Left lobe of liver (tissue), 2 donors: ENCODE results near the gene MYO9B. TPM values are rescaled to one million over a fixed set of nuclear protein-coding genes. Genes with fewer than 3 reads are reported as not detected.

Source experiments
- ATAC-seq: fragments of 200-7000 bp; cut with Tn5 transposase; one replicate; pipeline ENCODE4 v1.9.1; 2020; ENCODE audit warnings: mild to moderate bottlenecking, moderate library complexity
- DNase-seq: peaks from one replicate; pipeline ENCODE4 v3.0.0-alpha.2; 2020; ENCODE audit warnings: low spot score
- total RNA-seq: library from RNA; stranded (reverse); gene quantifications from one replicate; pipeline ENCODE4 v1.2.1, GENCODE V29; 2021
- donor health status: DM: no; HTN: no; CAD: no; lungs with moderate emphysema.
- donor health status: DM: no; HTN: yes; CAD: no.

MYO9B gene
- total RNA-seq, 1 donor from 2014 or later, result 28.9 TPM

- no peak for DNase-seq
- peak; percentile 4 for ATAC-seq
These were observed 160.6 kb downstream of the MYO9B start for GRCh38 chr19:17235971-17236777.

GRCh38 chr19:17236811-17237543, 161.4 kb downstream of the MYO9B start:
- DNase-seq, result no peak
- no peak for ATAC-seq

- DNase-seq (no peak), ATAC-seq (no peak)
These were observed 162.4 kb downstream of the MYO9B start for GRCh38 chr19:17237747-17238706.

- peak; percentile 44 for ATAC-seq
- peak; percentile 84 for DNase-seq
These were observed 164.6 kb downstream of the MYO9B start for GRCh38 chr19:17240062-17240752.

GRCh38 chr19:17240826-17241399, 165.3 kb downstream of the MYO9B start:
- ATAC-seq (no peak), DNase-seq (no peak)

GRCh38 chr19:17242431-17243208, 167.0 kb downstream of the MYO9B start:
- DNase-seq (no peak), ATAC-seq (no peak)

GRCh38 chr19:17243211-17243829, 167.7 kb downstream of the MYO9B start:
- ATAC-seq (peak; percentile 57), DNase-seq (peak; percentile 96)

GRCh38 chr19:17243830-17244617, 168.4 kb downstream of the MYO9B start:
- ATAC-seq, result peak; percentile 30
- peak; percentile 86 for DNase-seq

- no peak for ATAC-seq
- no peak for DNase-seq
These were observed 169.3 kb downstream of the MYO9B start for GRCh38 chr19:17244618-17245534.

- no peak for ATAC-seq
- no peak for DNase-seq
These were observed 170.0 kb downstream of the MYO9B start, which contains the start of gene NR2F6 for GRCh38 chr19:17245535-17245984. TSS of gene NR2F6 (minus strand) at chr19:17245919. CDS start at chr19:17245220, 699 bp downstream.

GRCh38 chr19:17246681-17247425, 171.3 kb downstream of the MYO9B start:
- ATAC-seq (peak; percentile 61), DNase-seq (peak; percentile 89)

- no peak for ATAC-seq
- DNase-seq, result no peak
These were observed 172.6 kb downstream of the MYO9B start for GRCh38 chr19:17248011-17248776.

GRCh38 chr19:17249887-17250548, 174.4 kb downstream of the MYO9B start:
- no peak for DNase-seq
- no peak for ATAC-seq

GRCh38 chr19:17254636-17255035, 179.1 kb downstream of the MYO9B start:
- ATAC-seq, result no peak
- DNase-seq, result no peak
